H1 (cell line): Measurements from ENCODE around the gene KLRC3. TPM values are rescaled to one million over a fixed set of nuclear protein-coding genes. Genes with fewer than 3 reads are reported as not detected.

Source experiments
- CTCF ChIA-PET: fragments of 300-600 bp; sonication (Branson Sonifier 250); formaldehyde crosslinking; loops from one replicate; lab custom pipeline; 2021; ENCODE audit not compliant: partially characterized antibody; lab: Charles Lee
- POLR2A ChIA-PET: fragments of 300-600 bp; sonication (Branson Sonifier 250); formaldehyde crosslinking; loops from one replicate; lab custom pipeline; 2021; ENCODE audit warnings: inconsistent platforms; ENCODE audit not compliant: partially characterized antibody; lab: Charles Lee
- DNase-seq, 2 experiments: peaks; one replicate each; pipeline versions ENCODE4 v3.0.0 to v3.0.0-alpha.2; 2010 to 2022; ENCODE audit warnings: low spot score in 2 of 2, low read depth in 1 of 2, mixed read lengths in 1 of 2
- FAIRE-seq: peaks from 2 replicates; lab custom pipeline; 2011; peaks lifted over from hg19 to GRCh38; lab: Jason Lieb, UNC
- H2AFZ ChIP-seq: 2 replicates; pipeline ENCODE4 v1.8.1; 2012; ENCODE audit warnings: low read length, inconsistent platforms
- H2AK5ac ChIP-seq: 2 replicates; pipeline ENCODE4 v1.6.1; 2013; ENCODE audit warnings: low read depth, low read length
- H2BK120ac ChIP-seq: replicated peaks from 2 replicates; pipeline ENCODE3; 2013; ENCODE audit warnings: low read depth, low read length, inconsistent platforms
- H2BK12ac ChIP-seq: 2 replicates; pipeline ENCODE4 v1.6.1; 2013; ENCODE audit warnings: low read depth, low read length
- H2BK15ac ChIP-seq: 2 replicates; pipeline ENCODE4 v1.6.1; 2013; ENCODE audit warnings: low read length
- H2BK20ac ChIP-seq: 2 replicates; pipeline ENCODE4 v1.6.1; 2013; ENCODE audit warnings: low read length
- H2BK5ac ChIP-seq: 2 replicates; pipeline ENCODE4 v1.6.1; 2013; ENCODE audit warnings: low read depth, low read length
- H3K14ac ChIP-seq: 2 replicates; pipeline ENCODE4 v1.6.1; 2013; ENCODE audit warnings: inconsistent platforms; ENCODE audit not compliant: insufficient read length
- H3K18ac ChIP-seq: 2 replicates; pipeline ENCODE4 v1.6.1; 2013; ENCODE audit warnings: low read length; ENCODE audit errors: extremely low read depth
- H3K23ac ChIP-seq: 2 replicates; pipeline ENCODE4 v1.6.1; 2013; ENCODE audit warnings: inconsistent platforms; ENCODE audit not compliant: insufficient read length
- H3K23me2 ChIP-seq: 2 replicates; pipeline ENCODE4 v1.6.1; 2013; ENCODE audit warnings: low read depth, low read length
- H3K27ac ChIP-seq: 2 replicates; pipeline ENCODE4 v1.6.1; 2011; ENCODE audit warnings: low read depth, low read length, inconsistent platforms
- H3K27me3 ChIP-seq, 4 experiments: replicated peaks in 1 of 4; 1 replicate in 1 of 4; 2 replicates in 3 of 4; pipeline versions ENCODE4 v1.6.1 to v1.8.1; 2011 to 2013; ENCODE audit warnings: low read length in 3 of 4, mild to moderate bottlenecking in 3 of 4, inconsistent platforms in 2 of 4, mixed read lengths in 2 of 4, moderate library complexity in 1 of 4; ENCODE audit not compliant: control insufficient read depth in 3 of 4, insufficient read depth in 3 of 4; ENCODE audit errors: extremely low read depth in 1 of 4
- H3K36me3 ChIP-seq, 4 experiments: 2 replicates each; pipeline versions ENCODE4 v1.6.1 to v1.8.1; 2011 to 2013; ENCODE audit warnings: mild to moderate bottlenecking in 4 of 4, low read length in 3 of 4, moderate library complexity in 2 of 4, control low read depth in 1 of 4, inconsistent platforms in 1 of 4; ENCODE audit not compliant: insufficient read depth in 4 of 4, control insufficient read depth in 2 of 4
- H3K4ac ChIP-seq: replicated peaks from 2 replicates; pipeline ENCODE3; 2013; ENCODE audit warnings: low read length, low read depth, mixed read lengths, inconsistent platforms; ENCODE audit not compliant: insufficient read length
- H3K4me1 ChIP-seq, 4 experiments: replicated peaks in 1 of 4; 1 replicate in 1 of 4; 2 replicates in 3 of 4; pipeline versions ENCODE4 v1.6.1 to v1.8.1; 2011 to 2013; ENCODE audit warnings: low read length in 3 of 4, inconsistent platforms in 2 of 4, mixed read lengths in 1 of 4; ENCODE audit not compliant: insufficient read depth in 4 of 4, control insufficient read depth in 3 of 4
- H3K4me2 ChIP-seq, 2 experiments: 2 replicates each; pipeline versions ENCODE4 v1.6.1 to v1.8.1; 2011 to 2013; ENCODE audit warnings: low read depth in 2 of 2, low read length in 2 of 2, control low read depth in 1 of 2, inconsistent platforms in 1 of 2, mild to moderate bottlenecking in 1 of 2; ENCODE audit not compliant: insufficient read depth in 1 of 2
- H3K4me3 ChIP-seq, 4 experiments: fragments of 200-600, 300-600 bp in 1 of 4; sonication (generic), shearing (Covaris generic), sonication (Bioruptor Twin) in 1 of 4; 2 replicates each; pipeline versions ENCODE4 v1.5.1 to v1.8.1; 2011 to 2016; ENCODE audit warnings: low read length in 4 of 4, low read depth in 3 of 4, control low read depth in 2 of 4, inconsistent platforms in 2 of 4, mild to moderate bottlenecking in 2 of 4, mixed read lengths in 1 of 4, moderate library complexity in 1 of 4; ENCODE audit not compliant: insufficient read depth in 2 of 4; ENCODE audit errors: extremely low read depth in 1 of 4
- H3K56ac ChIP-seq: replicated peaks from 2 replicates; pipeline ENCODE3; 2013; ENCODE audit warnings: low read depth, mild to moderate bottlenecking, mixed read lengths, low read length, inconsistent platforms; ENCODE audit not compliant: insufficient read length
- H3K79me1 ChIP-seq: 2 replicates; pipeline ENCODE4 v1.6.1; 2013; ENCODE audit warnings: low read depth, low read length, control low read depth
- H3K79me2 ChIP-seq, 2 experiments: 2 replicates each; pipeline versions ENCODE4 v1.6.1 to v1.8.1; 2012 to 2013; ENCODE audit warnings: low read length in 2 of 2, mild to moderate bottlenecking in 2 of 2, inconsistent platforms in 1 of 2; ENCODE audit not compliant: insufficient read depth in 2 of 2, control insufficient read depth in 1 of 2
- H3K9ac ChIP-seq, 4 experiments: replicated peaks in 1 of 4; 1 replicate in 1 of 4; 2 replicates in 3 of 4; pipeline versions ENCODE4 v1.6.1 to v1.8.1; 2011 to 2013; ENCODE audit warnings: low read depth in 3 of 4, low read length in 3 of 4, control low read depth in 2 of 4, mild to moderate bottlenecking in 2 of 4, moderate library complexity in 2 of 4, inconsistent platforms in 1 of 4; ENCODE audit errors: extremely low read depth in 1 of 4
- H3K9me3 ChIP-seq, 2 experiments: 2 replicates each; pipeline versions ENCODE4 v1.6.1 to v1.8.1; 2012 to 2013; ENCODE audit warnings: mild to moderate bottlenecking in 2 of 2, moderate library complexity in 2 of 2, control low read depth in 1 of 2, inconsistent platforms in 1 of 2, low read depth in 1 of 2, low read length in 1 of 2, mixed read lengths in 1 of 2; ENCODE audit not compliant: insufficient read depth in 2 of 2
- H4K20me1 ChIP-seq, 2 experiments: replicated peaks in 1 of 2; 2 replicates each; pipeline versions ENCODE3 to v1.8.1; 2011 to 2013; ENCODE audit warnings: inconsistent platforms in 2 of 2, low read length in 2 of 2, mild to moderate bottlenecking in 1 of 2; ENCODE audit not compliant: insufficient read depth in 2 of 2, control insufficient read depth in 1 of 2
- H4K5ac ChIP-seq: 2 replicates; pipeline ENCODE4 v1.6.1; 2013; ENCODE audit warnings: low read length, low read depth, mixed read lengths, inconsistent platforms; ENCODE audit not compliant: insufficient read length
- H4K8ac ChIP-seq: 2 replicates; pipeline ENCODE4 v1.8.0; 2013; ENCODE audit warnings: mild to moderate bottlenecking, moderate library complexity, low read length, inconsistent platforms; ENCODE audit not compliant: insufficient read depth; ENCODE audit errors: extremely low read depth
- H4K91ac ChIP-seq: replicated peaks from 2 replicates; pipeline ENCODE3; 2013; ENCODE audit warnings: low read length, mixed read lengths, inconsistent platforms; ENCODE audit not compliant: insufficient read length
- ATF2 ChIP-seq: IDR thresholded peaks from 2 replicates; pipeline ENCODE4 v1.6.1; 2012; ENCODE audit warnings: low read length, inconsistent platforms
- BCL11A ChIP-seq, 2 experiments: IDR thresholded peaks; one replicate each; pipeline ENCODE4 v1.6.1; 2011; ENCODE audit warnings: low read depth in 2 of 2, low read length in 2 of 2, mild to moderate bottlenecking in 2 of 2
- JUND ChIP-seq: IDR thresholded peaks from 2 replicates; pipeline ENCODE4 v1.6.1; 2011; ENCODE audit warnings: mild to moderate bottlenecking, improper control_type of control experiment, low read length
- POLR2AphosphoS5 ChIP-seq: IDR thresholded peaks from 2 replicates; pipeline ENCODE4 v1.6.1; 2011; ENCODE audit warnings: low read depth, low read length
- RBBP5 ChIP-seq: IDR thresholded peaks from 2 replicates; pipeline ENCODE4 v1.7.1; 2012; ENCODE audit warnings: low read depth, mild to moderate bottlenecking, inconsistent platforms, low read length, moderate library complexity, borderline replicate concordance
- SIN3A ChIP-seq, 2 experiments: IDR thresholded peaks in 1 of 2; conservative IDR thresholded peaks in 1 of 2; 2 replicates each; pipeline ENCODE4 v1.6.1; 2011 to 2012; ENCODE audit warnings: low read length in 2 of 2, improper control_type of control experiment in 1 of 2, low read depth in 1 of 2, mild to moderate bottlenecking in 1 of 2
- TBP ChIP-seq: IDR thresholded peaks from 2 replicates; pipeline ENCODE4 v1.6.1; 2011; ENCODE audit warnings: low read depth, low read length, improper control_type of control experiment
- WGBS, 2 experiments: shearing (Covaris generic) in 1 of 2; methylation state at CpG; one replicate each; pipeline versions ENCODE4 v1.1.6 to v1.1.7; 2013 to 2015; ENCODE audit warnings: low lambda C conversion rate in 2 of 2, mixed read lengths in 2 of 2, inconsistent platforms in 1 of 2, low coverage in 1 of 2, missing lambda C conversion rate in 1 of 2; ENCODE audit not compliant: insufficient replicate concordance in 2 of 2, insufficient coverage in 1 of 2, insufficient read length in 1 of 2; ENCODE audit errors: extremely low coverage in 1 of 2, missing lambda C conversion rate in 1 of 2; 5-methylcytosine and 5-hydroxymethylcytosine counted together
- polyA plus RNA-seq, 7 experiments: library from polyadenylated mRNA; depleted of rRNA in 3 of 7; stranded (reverse) in 5 of 7; unstranded in 2 of 7; fragments of >200 nt in 5 of 7; fragments of 200-250 nt in 2 of 7; gene quantifications; 1 replicate in 5 of 7; 2 replicates in 1 of 7; 4 replicates in 1 of 7; pipeline versions ENCODE4 v1.2.1 to v1.2.3, GENCODE V29; 2011 to 2013; ENCODE audit warnings: missing spikeins in 2 of 7, mixed read lengths in 2 of 7
- total RNA-seq: library from RNA; stranded (reverse); fragmentation: NEBNext Ultra II Directional; extraction: Animal tissue kit (Norgen Biotek cat#: 25700); gene quantifications from 2 replicates; pipeline ENCODE4 v1.2.1, GENCODE V29; 2021

Gene KLRC3
- total and polyA plus RNA-seq, 2 of the 8 experiments (the other 6 are each of a cell fraction or from before 2014, with no cell fraction given), result not detected

GRCh38 chr12:10393291-10393690 lies 27.1 kb downstream of the KLRC3 start:
- no peaks in the 10 kb centered on the region for H3K23me2 ChIP-seq
- FAIRE-seq (no peak), DNase-seq (no peak)
- no peak overlapping the region for H2BK120ac ChIP-seq
- POLR2A ChIA-PET, result no interaction called here
- no peak overlapping the region for H4K8ac ChIP-seq
- H3K23ac ChIP-seq, result no peak overlapping the region
- H3K14ac ChIP-seq, result no peak overlapping the region
- H3K4me3 ChIP-seq, result no peak overlapping the region
- H3K4ac ChIP-seq, result no peak overlapping the region
- H3K9ac ChIP-seq, result no peak overlapping the region
- H3K4me2 ChIP-seq, result no peak overlapping the region
- no peak overlapping the region for H3K27ac ChIP-seq
- TF ChIP-seq JUND (no peak), BCL11A (IDR thresholded peaks at IDR 0.05; ENCODE audit: low read depth in 2 of 2, low read length in 2 of 2) (no peak), TBP (no peak), ATF2 (no peak), SIN3A (conservative IDR thresholded peaks at IDR 0.05 in 1 of 2, IDR thresholded peaks at IDR 0.05 in 1 of 2; ENCODE audit: low read depth in 1 of 2, low read length in 2 of 2) (no peak), POLR2AphosphoS5 (no peak), RBBP5 (no peak)
- H3K79me2 ChIP-seq, result no peaks in the 10 kb centered on the region
- no peak overlapping the region for H4K5ac ChIP-seq
- H3K27me3 ChIP-seq, result peaks cover 0 to 1% (median 0%) of the 10 kb centered on the region in 4 experiments; a peak in 1 of 7 replicates
- no peak overlapping the region for H4K91ac ChIP-seq
- no peaks in the 10 kb centered on the region for H3K4me1 ChIP-seq
- H2BK12ac ChIP-seq, result no peak overlapping the region
- no peaks in the 10 kb centered on the region for H4K20me1 ChIP-seq
- H3K18ac ChIP-seq, result no peak overlapping the region
- no peak overlapping the region for H2BK5ac ChIP-seq
- no peak overlapping the region for H2BK15ac ChIP-seq
- 73% methylated on average over 3 of the region's 3 CpGs; no CpG with 5 or more reads in 1 of the 2 experiments for WGBS, 2 experiments
- H2BK20ac ChIP-seq, result no peak overlapping the region
- no peaks in the 10 kb centered on the region for H3K79me1 ChIP-seq
- no peak overlapping the region for H3K56ac ChIP-seq
- no peaks in the 10 kb centered on the region for H3K36me3 ChIP-seq
- CTCF ChIA-PET, result interaction anchor here (1.3 kb wide), 1 partner anchor 18 kb away, joined by 3 read pairs; no protein-coding TSS in a partner anchor
- H2AFZ ChIP-seq, result no peak overlapping the region
- no peak overlapping the region for H2AK5ac ChIP-seq
- no peaks in the 10 kb centered on the region for H3K9me3 ChIP-seq
